ENCODE results near the gene OASL.

Gene OASL

GRCh38 chr12:121036810-121037326, 2.2 kb downstream of the OASL start:
- in situ Hi-C loops (cut with HindIII; ENCODE audit: low sequenced_read_pairs) = no loop called here
- peak; percentile 29 for DNase-seq (ENCODE audit: low read depth, low spot score)
- no peak for TF ChIP-seq CTCF (IDR thresholded peaks at IDR 0.05; ENCODE audit: low read depth, low read length)
- no peak overlapping the region for H3K4me3 ChIP-seq (ENCODE audit: low read depth, low read length)

GRCh38 chr12:121034616-121035305, 4.3 kb downstream of the OASL start:
- H3K4me3 ChIP-seq (ENCODE audit: low read depth, low read length) = no peak overlapping the region
- in situ Hi-C loops (cut with HindIII; ENCODE audit: low sequenced_read_pairs) = no loop called here
- no peak for TF ChIP-seq CTCF (IDR thresholded peaks at IDR 0.05; ENCODE audit: low read depth, low read length)
- no peak for DNase-seq (ENCODE audit: low read depth, low spot score)

- no peak overlapping the region for H3K4me3 ChIP-seq (ENCODE audit: low read depth, low read length)
- no peak for TF ChIP-seq CTCF (IDR thresholded peaks at IDR 0.05; ENCODE audit: low read depth, low read length)
- in situ Hi-C loops (cut with HindIII; ENCODE audit: low sequenced_read_pairs) = no loop called here
- DNase-seq (ENCODE audit: low read depth, low spot score) = peak; percentile 40
Observed at GRCh38 chr12:121033625-121034349, 5.3 kb downstream of the OASL start.

- DNase-seq (ENCODE audit: low read depth, low spot score) = no peak
- H3K4me3 ChIP-seq (ENCODE audit: low read depth, low read length) = no peak overlapping the region
- no peak for TF ChIP-seq CTCF (IDR thresholded peaks at IDR 0.05; ENCODE audit: low read depth, low read length)
- in situ Hi-C loops (cut with HindIII; ENCODE audit: low sequenced_read_pairs) = no loop called here
Observed at GRCh38 chr12:121030576-121031212, 8.4 kb downstream of the OASL start.

- no peak for DNase-seq (ENCODE audit: low read depth, low spot score)
- no peak for TF ChIP-seq CTCF (IDR thresholded peaks at IDR 0.05; ENCODE audit: low read depth, low read length)
- in situ Hi-C loops (cut with HindIII; ENCODE audit: low sequenced_read_pairs) = no loop called here
- no peak overlapping the region for H3K4me3 ChIP-seq (ENCODE audit: low read depth, low read length)
Observed at GRCh38 chr12:121026274-121027045, 12.6 kb downstream of the OASL start.
